ENCODE measurements around the gene EVI5L.
"Not testable (repeated sequence)": the region's sequence is repeated elsewhere in the genome, so short reads cannot be mapped to it uniquely, and the experiment has no call there.

Gene EVI5L

GRCh38 chr19:7829561-7830271 lies at the start of gene EVI5L:
TSS of gene EVI5L (plus strand) at chr19:7830218. CDS start at chr19:7846543, 16,325 bp downstream.
- DNase-seq = peak; percentile 99 to 100

GRCh38 chr19:7781157-7781556 lies 48.9 kb upstream of the EVI5L start:
- no peak for DNase-seq

- DNase-seq = no peak
Observed at GRCh38 chr19:7783991-7784423, 46.0 kb upstream of the EVI5L start.

- DNase-seq = no peak
Observed at GRCh38 chr19:7784856-7785255, 45.2 kb upstream of the EVI5L start.

- DNase-seq = peak; percentile 42 to 80
Observed at GRCh38 chr19:7787141-7787540, 42.9 kb upstream of the EVI5L start.

GRCh38 chr19:7787602-7788177 lies 42.3 kb upstream of the EVI5L start:
- no peak for DNase-seq

- no peak for DNase-seq
Observed at GRCh38 chr19:7788178-7788932, 41.7 kb upstream of the EVI5L start.

GRCh38 chr19:7788933-7789323 lies 41.1 kb upstream of the EVI5L start:
- no peak for DNase-seq

GRCh38 chr19:7789447-7789846 lies 40.6 kb upstream of the EVI5L start:
- no peak for DNase-seq

GRCh38 chr19:7790416-7790815 lies 39.6 kb upstream of the EVI5L start:
- DNase-seq = no peak

- DNase-seq = no peak
Observed at GRCh38 chr19:7792281-7792680, 37.7 kb upstream of the EVI5L start.

- peak in 1 of 2 experiments; percentile 31 for DNase-seq
Observed at GRCh38 chr19:7792701-7793100, 37.3 kb upstream of the EVI5L start.

GRCh38 chr19:7793493-7793892 lies 36.5 kb upstream of the EVI5L start:
- no peak for DNase-seq

GRCh38 chr19:7795555-7796161 lies 34.4 kb upstream of the EVI5L start:
- no peak for DNase-seq

GRCh38 chr19:7799640-7800355 lies 30.2 kb upstream of the EVI5L start:
- peak in 1 of 2 experiments; percentile 70 for DNase-seq

GRCh38 chr19:7801020-7801570 lies 28.9 kb upstream of the EVI5L start:
- DNase-seq = no peak

- no peak for DNase-seq
Observed at GRCh38 chr19:7806234-7806633, 23.8 kb upstream of the EVI5L start.

- DNase-seq = no peak
Observed at GRCh38 chr19:7806876-7807275, 23.1 kb upstream of the EVI5L start.

GRCh38 chr19:7808108-7808507 lies 21.9 kb upstream of the EVI5L start:
- DNase-seq = no peak

GRCh38 chr19:7811989-7812388 lies 18.0 kb upstream of the EVI5L start:
- no peak for DNase-seq

GRCh38 chr19:7815325-7815724 lies 14.7 kb upstream of the EVI5L start:
- no peak for DNase-seq

- DNase-seq = not testable (repeated sequence)
Observed at GRCh38 chr19:7816040-7816439, 14.0 kb upstream of the EVI5L start.

Data from cerebellar nuclear complex (tissue), 1 donor.